ENCODE results near the gene SIAH1. TPM values are rescaled to one million over a fixed set of nuclear protein-coding genes. Genes with fewer than 3 reads are reported as not detected.

Gene SIAH1
- total RNA-seq, 1 experiment from 2014 or later, result 30.0 TPM

- intact Hi-C loops (cut with micrococcal nuclease; ENCODE audit: unreplicated experiment), result no loop called here
- BruUV-seq (replicated peaks), result no TSS peak
- no peaks in the 10 kb centered on the region for H3K27me3 ChIP-seq (replicated peaks; ENCODE audit: insufficient read depth, low read depth, low read length, poor library complexity)
- H3K36me3 ChIP-seq (ENCODE audit: insufficient read depth, low read length, poor library complexity, severe bottlenecking), result no peaks in the 10 kb centered on the region
- H3K4me3 ChIP-seq (ENCODE audit: low read depth, low read length, poor library complexity, severe bottlenecking), result no peak overlapping the region
- ChIA-PET CTCF (no interaction called here), POLR2A (ENCODE audit: low non-redundant PET) (no interaction called here)
- H3K9me3 ChIP-seq (ENCODE audit: low read depth, low read length, poor library complexity, severe bottlenecking), result no peaks in the 10 kb centered on the region
- no peaks in the 10 kb centered on the region for H3K4me1 ChIP-seq (ENCODE audit: insufficient read depth, low read length, poor library complexity, severe bottlenecking)
- DNase-seq (ENCODE audit: low spot score), result peak; percentile 14
- TF ChIP-seq EZH2 (IDR thresholded peaks at IDR 0.05; ENCODE audit: borderline replicate concordance, low read depth, low read length, poor library complexity, severe bottlenecking) (no peak), CTCF (conservative IDR thresholded peaks at IDR 0.05; ENCODE audit: low read depth, low read length) (no peak)
- no peak overlapping the region for H3K27ac ChIP-seq (ENCODE audit: low read depth, low read length, poor library complexity, severe bottlenecking)
Measured at GRCh38 chr16:48326915-48327314, 58.3 kb downstream of the SIAH1 start.

- H3K4me3 ChIP-seq (ENCODE audit: low read depth, low read length, poor library complexity, severe bottlenecking), result no peak overlapping the region
- H3K9me3 ChIP-seq (ENCODE audit: low read depth, low read length, poor library complexity, severe bottlenecking), result no peaks in the 10 kb centered on the region
- no peak overlapping the region for H3K27ac ChIP-seq (ENCODE audit: low read depth, low read length, poor library complexity, severe bottlenecking)
- POLR2A ChIA-PET (ENCODE audit: low non-redundant PET), result no interaction called here
- no peak for DNase-seq (ENCODE audit: low spot score)
- H3K4me1 ChIP-seq (ENCODE audit: insufficient read depth, low read length, poor library complexity, severe bottlenecking), result peaks cover 5% of the 10 kb centered on the region
- H3K36me3 ChIP-seq (ENCODE audit: insufficient read depth, low read length, poor library complexity, severe bottlenecking), result no peaks in the 10 kb centered on the region
- intact Hi-C loops (cut with micrococcal nuclease; ENCODE audit: unreplicated experiment), result no loop called here
- BruUV-seq (replicated peaks), result no TSS peak
- no peaks in the 10 kb centered on the region for H3K27me3 ChIP-seq (replicated peaks; ENCODE audit: insufficient read depth, low read depth, low read length, poor library complexity)
- CTCF ChIA-PET, result no interaction called here
- TF ChIP-seq CTCF (conservative IDR thresholded peaks at IDR 0.05; ENCODE audit: low read depth, low read length) (no peak), EZH2 (IDR thresholded peaks at IDR 0.05; ENCODE audit: borderline replicate concordance, low read depth, low read length, poor library complexity, severe bottlenecking) (no peak)
Measured at GRCh38 chr16:48323783-48324775, 61.1 kb downstream of the SIAH1 start.

- intact Hi-C loops (cut with micrococcal nuclease; ENCODE audit: unreplicated experiment), result no loop called here
- H3K4me1 ChIP-seq (ENCODE audit: insufficient read depth, low read length, poor library complexity, severe bottlenecking), result peaks cover 9% of the 10 kb centered on the region
- POLR2A ChIA-PET (ENCODE audit: low non-redundant PET), result no interaction called here
Measured at GRCh38 chr16:48321317-48322036, 63.7 kb downstream of the SIAH1 start.

More at GRCh38 chr16:48321317-48322036, 63.7 kb downstream of the SIAH1 start:
- Histone ChIP-seq H3K4me3 (ENCODE audit: low read depth, low read length, poor library complexity, severe bottlenecking) (no peak overlapping the region), H3K27me3 (replicated peaks; ENCODE audit: insufficient read depth, low read depth, low read length, poor library complexity) (no peaks in the 10 kb centered on the region), H3K27ac (ENCODE audit: low read depth, low read length, poor library complexity, severe bottlenecking) (no peak overlapping the region), H3K36me3 (ENCODE audit: insufficient read depth, low read length, poor library complexity, severe bottlenecking) (no peaks in the 10 kb centered on the region), H3K9me3 (ENCODE audit: low read depth, low read length, poor library complexity, severe bottlenecking) (no peaks in the 10 kb centered on the region)
- CTCF ChIA-PET, result no interaction called here
- DNase-seq (ENCODE audit: low spot score), result no peak
- no TSS peak for BruUV-seq (replicated peaks)
- TF ChIP-seq EZH2 (IDR thresholded peaks at IDR 0.05; ENCODE audit: borderline replicate concordance, low read depth, low read length, poor library complexity, severe bottlenecking) (no peak), CTCF (conservative IDR thresholded peaks at IDR 0.05; ENCODE audit: low read depth, low read length) (no peak)

Measured in A673 (cell line).